ENCODE data around the gene SPARCL1.
"Not testable (repeated sequence)": the region's sequence is repeated elsewhere in the genome, so short reads cannot be mapped to it uniquely, and the experiment has no call there.

The SPARCL1 gene

GRCh38 chr4:87427518-87427868, 101.7 kb downstream of the SPARCL1 start:
- no peak for DNase-seq (ENCODE audit: low spot score in 2 of 2)
- Mint-ChIP-seq H3K36me3 (peaks cover 5% of the 10 kb centered on the region), H3K27me3 (no peaks in the 10 kb centered on the region), H3K9me3 (no peaks in the 10 kb centered on the region), H3K4me3 (no peak overlapping the region), H3K4me1 (peaks cover 21% of the 10 kb centered on the region), H3K27ac (no peak overlapping the region)
- ATAC-seq (ENCODE audit: low read depth), result no peak

GRCh38 chr4:87426865-87427517, 102.2 kb downstream of the SPARCL1 start:
- ATAC-seq (ENCODE audit: low read depth) (no peak), DNase-seq (ENCODE audit: low spot score in 2 of 2) (no peak)
- Mint-ChIP-seq H3K4me3 (no peak overlapping the region), H3K4me1 (peaks cover 21% of the 10 kb centered on the region), H3K36me3 (peaks cover 3% of the 10 kb centered on the region), H3K27ac (no peak overlapping the region), H3K27me3 (no peaks in the 10 kb centered on the region), H3K9me3 (no peaks in the 10 kb centered on the region)

GRCh38 chr4:87425711-87426110, 103.5 kb downstream of the SPARCL1 start:
- Mint-ChIP-seq H3K9me3 (no peaks in the 10 kb centered on the region), H3K4me1 (peaks cover 20% of the 10 kb centered on the region), H3K36me3 (peaks cover 3% of the 10 kb centered on the region), H3K4me3 (no peak overlapping the region), H3K27ac (no peak overlapping the region), H3K27me3 (no peaks in the 10 kb centered on the region)
- ATAC-seq (ENCODE audit: low read depth) (no peak), DNase-seq (ENCODE audit: low spot score in 2 of 2) (no peak)

GRCh38 chr4:87424099-87424543, 105.1 kb downstream of the SPARCL1 start:
- H3K27ac Mint-ChIP-seq; H3K36me3 Mint-ChIP-seq; H3K9me3 Mint-ChIP-seq; ATAC-seq (ENCODE audit: low read depth); H3K27me3 Mint-ChIP-seq; DNase-seq (ENCODE audit: low spot score in 2 of 2): not testable (repeated sequence)
- Mint-ChIP-seq H3K4me1 (peaks cover 10% of the 10 kb centered on the region), H3K4me3 (peak overlapping the region; percentile 29)

All from memory B cell (primary cell).